Suppressor macrophage (primary cell): Measurements from ENCODE around the gene SMIM27.

Source experiments
- DNase-seq, 4 experiments: peaks; one replicate each; pipeline ENCODE4 v3.0.0-alpha.2; 2020 to 2022

The SMIM27 gene

DNA sequence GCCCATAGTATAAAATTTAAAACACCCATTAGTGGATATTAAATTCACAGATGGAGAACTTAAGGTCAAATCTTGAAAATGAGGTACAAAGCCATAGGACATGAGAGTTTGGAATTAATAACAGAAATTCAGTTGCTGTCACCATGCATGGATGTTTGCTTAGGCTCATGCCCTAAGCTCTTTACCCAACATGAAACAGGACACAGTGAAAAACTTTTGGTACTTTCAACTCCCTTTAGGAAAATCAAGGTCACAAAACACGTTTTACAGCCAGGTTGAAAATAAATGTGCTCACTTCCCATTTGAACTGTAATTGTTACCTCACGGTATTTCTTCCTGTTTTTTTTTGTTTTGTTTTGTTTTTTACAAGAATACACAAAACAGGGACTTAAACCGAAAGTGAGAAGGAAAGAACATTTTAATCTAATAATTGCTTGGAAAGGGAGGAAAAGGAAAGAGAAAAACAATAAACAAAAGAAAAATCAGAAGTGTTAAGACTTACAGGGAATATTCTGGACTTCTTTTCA, 6.3 kb downstream of the SMIM27 start:
- peak in 2 of 4 experiments; percentile 26 to 30 for DNase-seq

DNA sequence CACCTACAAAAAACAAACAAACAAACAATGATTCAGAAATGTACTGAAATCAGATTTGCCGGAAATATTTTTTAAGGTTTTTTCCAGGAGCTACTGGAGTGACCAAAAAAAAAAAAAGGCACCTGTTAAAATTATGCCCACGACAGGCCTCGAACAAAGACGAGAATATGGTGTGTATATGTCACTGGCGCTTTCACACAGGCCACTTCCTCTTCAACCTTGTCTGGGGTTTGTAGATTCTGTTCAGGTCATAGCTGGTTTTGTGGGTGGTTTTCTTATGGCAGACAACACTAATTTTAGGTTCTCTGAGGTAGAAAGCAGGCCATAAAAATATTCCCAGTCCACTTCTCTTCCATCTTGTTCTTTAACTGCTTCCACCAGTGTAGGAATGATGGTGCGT, 13.8 kb downstream of the SMIM27 start:
- DNase-seq: no peak

DNA sequence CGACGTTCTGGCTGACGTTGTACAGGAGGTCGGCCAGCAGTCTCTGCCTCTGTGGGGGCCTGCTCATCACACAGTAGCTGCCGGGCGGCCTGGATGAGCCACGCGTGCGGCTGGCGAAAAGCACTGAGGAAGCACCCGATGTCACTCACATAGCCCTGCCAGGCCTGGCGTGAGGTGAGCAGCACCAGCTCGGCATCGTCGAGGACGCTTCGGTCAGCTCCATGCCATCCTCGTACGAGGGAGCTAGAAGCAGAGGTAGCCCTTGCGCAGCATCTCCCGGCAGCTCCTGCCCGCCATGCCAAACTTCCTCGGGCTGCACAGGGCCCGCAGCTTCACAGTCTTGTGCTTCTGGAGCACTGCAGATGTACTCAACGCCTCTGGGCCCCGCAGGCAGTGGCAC, 14.6 kb downstream of the SMIM27 start:
- no peak for DNase-seq

GRCh38 chr9:32570262-32570661, 18.1 kb downstream of the SMIM27 start:
- no peak for DNase-seq

- peak; percentile 71 to 86 (median 84) for DNase-seq
These were observed 20.1 kb downstream of the SMIM27 start for GRCh38 chr9:32571969-32572899.

DNA sequence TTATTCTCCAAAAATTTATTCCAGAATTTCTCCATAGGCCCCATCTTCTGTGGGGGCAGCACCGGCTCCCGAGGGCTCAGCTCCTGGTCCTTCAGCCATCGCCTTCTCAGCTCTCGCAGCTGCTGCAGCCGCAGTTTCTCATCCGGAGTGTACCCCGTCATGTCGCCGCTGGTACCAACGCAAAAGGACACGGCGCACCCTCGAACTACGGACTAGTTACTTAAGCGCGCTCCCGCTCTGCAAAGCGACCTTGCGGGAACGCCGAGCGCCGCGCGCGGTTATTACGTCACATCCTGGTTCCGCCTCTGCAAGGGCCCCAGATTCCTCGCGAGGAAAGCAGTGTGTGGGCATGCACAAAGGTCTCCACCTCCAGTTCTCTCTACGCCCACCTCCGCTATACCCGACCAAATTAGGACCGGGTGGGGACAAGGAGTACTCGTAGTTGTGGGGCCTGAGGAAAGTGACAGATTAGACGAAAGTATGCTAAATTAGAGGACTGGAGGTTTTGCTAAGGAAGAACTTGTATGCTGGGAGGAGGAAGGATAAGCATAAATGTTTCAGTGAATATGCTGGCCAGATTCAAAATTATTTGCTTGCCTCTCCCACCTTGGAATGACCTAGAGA, 20.9 kb downstream of the SMIM27 start, which contains the start of gene NDUFB6:
TSS of gene NDUFB6 (minus strand) at position 260 of the 624 bp plus-strand sequence. CDS start at position 161, 99 bp downstream.
- DNase-seq: peak; percentile 95 to 98 (median 97)

GRCh38 chr9:32573821-32574220, 21.7 kb downstream of the SMIM27 start:
- peak; percentile 25 to 72 (median 54) for DNase-seq

DNA sequence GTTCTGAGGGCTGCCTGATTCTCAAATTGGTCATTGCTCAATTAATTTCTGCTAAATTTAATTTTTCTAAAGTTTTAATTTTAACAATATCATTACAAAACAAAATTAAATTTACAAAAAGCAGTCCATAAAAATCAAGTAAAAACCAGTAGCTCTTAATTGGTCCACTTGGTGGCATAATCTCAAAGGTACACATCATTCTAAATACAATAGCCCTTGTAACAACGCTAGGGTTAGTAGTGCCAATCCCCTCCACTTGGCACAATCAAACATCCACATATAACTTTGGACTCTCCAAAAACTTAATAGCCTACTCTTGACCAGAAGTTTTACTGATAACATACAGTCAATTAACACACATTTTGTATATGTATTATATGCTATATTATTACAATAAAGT, 22.7 kb downstream of the SMIM27 start:
- no peak for DNase-seq

- DNase-seq: no peak
These were observed 25.2 kb downstream of the SMIM27 start for GRCh38 chr9:32577316-32577715.

- DNase-seq: no peak
These were observed 26.8 kb downstream of the SMIM27 start for GRCh38 chr9:32578976-32579375.

DNA sequence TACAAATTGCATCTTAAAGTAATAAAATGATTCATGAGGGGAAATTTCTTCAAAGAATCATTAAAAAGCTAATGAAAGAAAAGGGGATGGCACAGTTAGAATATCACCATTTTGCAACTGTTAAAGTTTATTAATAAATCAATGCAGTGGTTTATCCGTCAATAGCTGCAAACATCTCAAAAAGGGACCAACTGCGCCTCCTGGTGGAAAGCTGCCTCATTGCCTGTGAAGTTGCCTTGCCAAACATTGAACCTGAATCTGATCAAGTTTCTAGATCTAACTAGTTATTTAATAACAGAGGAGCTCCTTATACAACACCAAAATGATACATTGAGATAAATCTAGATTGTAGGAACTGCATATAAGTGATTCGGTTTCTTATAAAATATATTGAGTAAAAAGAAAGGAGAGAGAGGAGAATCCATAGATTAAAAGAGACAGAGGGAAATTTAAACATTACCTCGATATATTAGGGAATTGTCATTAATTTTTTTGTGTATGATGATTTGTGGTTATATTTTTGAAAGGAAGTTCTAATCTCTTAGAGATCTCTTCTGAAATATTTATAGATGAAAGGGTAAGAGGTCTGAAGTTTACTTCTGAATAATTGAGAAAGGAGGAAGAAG, 27.7 kb downstream of the SMIM27 start:
- DNase-seq: peak; percentile 74 to 88 (median 84)

DNA sequence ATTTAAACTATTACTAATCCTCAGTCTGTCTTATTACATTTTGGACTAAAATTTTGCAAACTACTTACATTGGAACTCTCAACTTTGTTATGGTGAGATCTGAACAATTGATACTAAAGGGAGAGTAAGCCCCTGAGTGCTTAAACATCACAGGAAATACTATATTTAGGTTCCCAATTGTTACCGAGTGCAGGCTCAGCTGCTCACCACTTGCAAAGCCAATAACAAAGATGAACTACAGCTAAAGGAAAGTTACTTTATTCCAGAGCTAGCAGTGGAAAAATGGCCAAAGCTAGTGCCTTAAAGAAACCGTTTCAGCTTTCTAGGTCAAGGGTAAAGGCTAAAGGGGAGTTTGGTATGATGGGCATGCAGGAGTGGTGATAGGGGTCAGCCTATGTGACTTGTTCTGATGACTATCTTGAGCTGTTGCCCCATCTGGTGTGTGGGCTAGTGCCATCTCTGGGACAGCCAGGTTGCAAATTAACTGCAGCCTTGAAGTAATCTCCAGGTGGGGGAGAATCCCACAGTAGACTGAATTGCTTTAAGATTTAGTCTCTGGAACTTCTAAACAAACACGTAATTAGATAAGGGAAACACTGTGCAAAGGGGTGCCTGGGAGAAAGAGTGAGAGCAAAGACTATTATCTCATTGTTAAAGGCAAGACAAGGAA, 28.6 kb downstream of the SMIM27 start:
- DNase-seq: peak in 2 of 4 experiments; percentile 11 to 18

GRCh38 chr9:32581512-32582143, 29.5 kb downstream of the SMIM27 start:
- peak; percentile 36 to 60 (median 56) for DNase-seq

- DNase-seq: no peak
These were observed 32.7 kb downstream of the SMIM27 start for GRCh38 chr9:32584784-32585183.

DNA sequence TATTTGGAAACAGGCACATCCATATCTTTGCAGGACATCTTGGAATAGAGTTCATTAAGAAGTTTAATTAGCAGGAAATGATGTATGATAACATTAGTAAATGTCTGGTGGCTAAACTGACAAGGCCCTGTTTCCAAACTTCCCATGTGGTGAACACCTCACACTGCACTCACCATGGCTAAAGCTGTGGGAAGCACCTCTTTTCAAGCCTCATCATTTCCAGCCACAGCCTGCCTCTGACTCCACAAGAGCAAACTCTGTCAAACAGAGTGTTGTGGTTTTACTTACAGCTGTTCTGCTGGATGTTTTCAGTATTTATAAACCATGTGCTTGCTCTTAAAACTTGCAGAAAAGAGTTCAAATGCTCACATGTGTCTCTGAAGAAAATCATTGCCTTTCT, 35.8 kb downstream of the SMIM27 start:
- peak in 3 of 4 experiments; percentile 27 to 48 (median 39) for DNase-seq

DNA sequence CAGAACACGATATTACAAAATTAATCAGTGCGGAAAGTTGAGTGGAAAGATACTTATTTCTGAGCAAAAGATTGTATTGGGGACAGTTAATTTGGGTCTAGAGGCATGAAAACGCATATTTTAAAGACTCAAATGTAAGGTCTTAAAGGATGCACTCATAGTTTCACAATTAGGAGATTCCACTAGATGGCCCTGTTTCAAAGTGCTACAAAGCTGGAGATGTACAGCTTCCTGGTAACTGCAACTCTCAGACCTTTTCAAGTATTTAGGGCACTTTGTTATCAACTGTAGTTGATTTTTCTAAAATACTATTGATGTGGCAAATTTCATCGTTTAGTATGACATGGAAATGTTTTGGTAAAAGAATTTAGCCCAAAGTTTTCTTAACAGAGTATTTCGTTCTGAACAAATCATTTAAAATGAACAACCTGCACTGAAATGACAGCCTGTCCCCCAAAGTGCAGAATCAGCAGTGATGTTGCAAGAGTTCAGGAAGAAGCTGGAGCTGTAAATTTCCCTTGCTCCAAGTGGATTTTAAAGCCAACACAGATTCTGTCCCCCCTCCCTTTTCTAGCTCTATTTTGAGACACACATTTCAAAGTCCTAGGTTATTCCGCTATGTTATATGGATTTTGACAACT, 37.1 kb downstream of the SMIM27 start:
- DNase-seq: peak; percentile 46 to 81 (median 64)

GRCh38 chr9:32590476-32590875, 38.3 kb downstream of the SMIM27 start:
- DNase-seq: no peak

DNA sequence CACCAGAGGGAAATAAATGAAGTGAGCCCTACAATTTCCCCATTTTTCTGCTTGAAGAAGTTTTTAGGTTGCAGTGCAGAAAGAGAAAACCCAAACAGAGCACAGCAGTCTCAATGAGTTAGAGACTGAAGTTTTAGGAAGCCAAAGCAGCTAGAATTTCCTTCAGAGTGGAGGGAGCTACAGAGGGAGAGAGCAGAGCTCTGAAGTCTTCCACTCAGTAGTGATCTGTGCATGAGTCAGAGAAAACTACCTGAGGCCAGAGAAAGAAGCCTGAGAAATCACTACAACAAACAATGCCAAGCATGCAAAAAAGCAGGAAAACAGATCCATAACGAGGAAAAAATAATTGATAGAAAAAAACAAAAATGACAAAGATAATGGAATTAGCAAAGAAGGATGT, 38.8 kb downstream of the SMIM27 start:
- DNase-seq: peak in 1 of 4 experiments; percentile 26

GRCh38 chr9:32596096-32596865, 44.2 kb downstream of the SMIM27 start:
- DNase-seq: peak; percentile 54 to 84 (median 77)

- peak in 1 of 4 experiments; percentile 28 for DNase-seq
These were observed 44.8 kb downstream of the SMIM27 start for GRCh38 chr9:32596936-32597335.
